Vagina (tissue), 2 donors: ENCODE measurements around the gene HEATR1.

Experiments used
- CTCF ChIP-seq, 3 experiments: fragments of 450-650 bp in 2 of 3; fragments of 200-600 bp in 1 of 3; sonication (generic) in 1 of 3; IDR thresholded peaks; one replicate each; pipeline ENCODE4 v1.5.1; 2017 to 2019; ENCODE audit warnings: antibody characterized with exemption in 3 of 3, mild to moderate bottlenecking in 2 of 3, moderate library complexity in 2 of 3
- POLR2AphosphoS5 ChIP-seq, 2 donors: sonication (generic); formaldehyde crosslinking; IDR thresholded peaks; one replicate each; pipeline ENCODE4 v1.9.0; 2017; ENCODE audit warnings: antibody characterized with exemption in 2 of 2, mild to moderate bottlenecking in 2 of 2, low read depth in 1 of 2; ENCODE audit not compliant: insufficient read depth in 1 of 2

- TF ChIP-seq POLR2AphosphoS5 (IDR thresholded peaks at IDR 0.05; ENCODE audit: insufficient read depth in 1 of 2, low read depth in 1 of 2) = no peak
- TF ChIP-seq CTCF (IDR thresholded peaks at IDR 0.05) = no peak
These were observed 47.7 kb downstream of the HEATR1 start for GRCh38 chr1:236556606-236557005.
